HG02884 (cell line): ENCODE results near the gene MAN1A2.
"Not testable (repeated sequence)": the region's sequence is repeated elsewhere in the genome, so short reads cannot be mapped to it uniquely, and the experiment has no call there.

Experiments used
- ATAC-seq: cut with Tn5 transposase; IDR thresholded peaks from one replicate; pipeline ENCODE4 v1.9.1; 2021; ENCODE audit warnings: mild to moderate bottlenecking, moderate library complexity; ENCODE audit not compliant: unreplicated experiment

Gene MAN1A2

DNA sequence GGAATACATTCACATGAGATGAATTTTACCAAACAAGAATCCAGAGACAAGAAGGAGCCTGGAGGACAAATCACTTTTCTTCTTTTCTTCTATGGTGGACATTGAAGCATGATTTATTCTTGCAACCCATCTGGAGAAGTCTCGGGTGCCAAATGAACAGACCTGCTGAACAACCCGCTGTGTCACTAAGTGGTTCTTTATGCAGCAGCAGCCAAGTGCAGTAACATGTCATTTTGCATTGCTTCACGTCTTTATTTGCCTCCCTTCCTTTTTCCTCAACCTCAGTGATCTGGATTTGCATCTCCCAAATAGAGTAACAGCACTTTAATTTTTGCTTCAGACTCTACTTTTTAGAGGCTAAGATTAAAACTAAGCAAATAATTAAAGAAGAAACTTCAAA, 188.6 kb downstream of the MAN1A2 start:
- ATAC-seq, result no peak

GRCh38 chr1:117556341-117556740, 189.1 kb downstream of the MAN1A2 start:
- no peak for ATAC-seq

GRCh38 chr1:117556976-117557375, 189.7 kb downstream of the MAN1A2 start:
- ATAC-seq, result no peak

- ATAC-seq, result not testable (repeated sequence)
These were observed 191.2 kb downstream of the MAN1A2 start for GRCh38 chr1:117558451-117558850.

DNA sequence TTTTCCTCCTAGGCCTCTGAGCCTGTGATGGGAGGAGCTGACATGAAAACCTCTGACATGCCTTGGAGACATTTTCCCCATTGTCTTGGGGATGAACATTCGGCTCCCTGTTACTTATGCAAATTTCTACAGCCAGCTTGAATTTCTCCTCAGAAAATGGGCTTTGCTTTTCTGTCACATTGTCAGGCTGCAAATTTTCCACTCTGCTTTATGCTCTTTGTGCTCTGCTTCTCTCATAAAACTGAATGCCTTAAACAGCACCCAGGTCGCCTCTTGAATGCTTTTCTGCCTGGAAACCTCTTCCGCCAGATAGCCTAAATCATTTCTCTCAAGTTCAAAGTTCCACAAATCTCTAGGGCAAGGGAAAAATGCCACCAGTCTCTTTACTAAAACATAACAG, 191.9 kb downstream of the MAN1A2 start:
- ATAC-seq, result no peak

DNA sequence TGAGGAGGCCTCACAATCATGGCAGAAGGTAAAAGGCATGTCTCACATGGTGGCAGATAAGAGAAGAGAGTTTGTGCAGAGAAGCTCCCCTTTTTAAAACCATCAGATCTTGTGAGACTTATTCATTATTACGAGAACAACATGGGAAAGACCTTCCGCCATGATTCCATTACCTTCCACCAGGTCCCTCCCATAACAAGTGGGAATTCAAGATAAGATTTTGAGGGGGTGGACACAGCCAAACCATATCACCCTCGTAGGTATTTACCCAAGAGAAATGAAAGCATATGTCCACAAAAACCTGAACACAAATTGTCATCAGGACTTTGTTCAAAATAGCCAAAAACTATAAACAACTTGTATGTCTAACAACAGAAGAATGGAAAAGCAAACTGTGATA, 192.7 kb downstream of the MAN1A2 start:
- ATAC-seq, result no peak

GRCh38 chr1:117561071-117561470, 193.8 kb downstream of the MAN1A2 start:
- ATAC-seq, result no peak

DNA sequence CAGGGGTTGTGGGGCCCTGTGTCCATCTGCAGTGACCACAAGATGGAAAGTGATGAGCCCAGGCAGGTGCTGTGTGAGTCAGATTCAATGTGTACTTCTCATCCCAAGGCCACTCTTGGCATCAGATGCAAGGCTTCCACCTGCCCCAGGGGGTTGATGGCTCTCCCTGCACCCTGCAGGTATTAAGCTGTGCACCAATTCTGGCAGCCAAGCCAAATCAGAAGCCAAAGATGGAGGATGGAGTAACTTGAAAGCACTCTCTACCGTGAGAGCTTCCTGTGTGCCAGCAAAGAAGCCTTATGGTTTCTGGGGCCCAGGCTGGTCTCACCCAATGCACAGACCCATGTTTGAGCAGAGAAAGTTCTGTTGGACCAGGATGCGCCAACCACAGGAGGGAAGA, 194.3 kb downstream of the MAN1A2 start:
- no peak for ATAC-seq

- no peak for ATAC-seq
These were observed 195.6 kb downstream of the MAN1A2 start for GRCh38 chr1:117562581-117563491.

- no peak for ATAC-seq
These were observed 196.2 kb downstream of the MAN1A2 start for GRCh38 chr1:117563492-117563875.

DNA sequence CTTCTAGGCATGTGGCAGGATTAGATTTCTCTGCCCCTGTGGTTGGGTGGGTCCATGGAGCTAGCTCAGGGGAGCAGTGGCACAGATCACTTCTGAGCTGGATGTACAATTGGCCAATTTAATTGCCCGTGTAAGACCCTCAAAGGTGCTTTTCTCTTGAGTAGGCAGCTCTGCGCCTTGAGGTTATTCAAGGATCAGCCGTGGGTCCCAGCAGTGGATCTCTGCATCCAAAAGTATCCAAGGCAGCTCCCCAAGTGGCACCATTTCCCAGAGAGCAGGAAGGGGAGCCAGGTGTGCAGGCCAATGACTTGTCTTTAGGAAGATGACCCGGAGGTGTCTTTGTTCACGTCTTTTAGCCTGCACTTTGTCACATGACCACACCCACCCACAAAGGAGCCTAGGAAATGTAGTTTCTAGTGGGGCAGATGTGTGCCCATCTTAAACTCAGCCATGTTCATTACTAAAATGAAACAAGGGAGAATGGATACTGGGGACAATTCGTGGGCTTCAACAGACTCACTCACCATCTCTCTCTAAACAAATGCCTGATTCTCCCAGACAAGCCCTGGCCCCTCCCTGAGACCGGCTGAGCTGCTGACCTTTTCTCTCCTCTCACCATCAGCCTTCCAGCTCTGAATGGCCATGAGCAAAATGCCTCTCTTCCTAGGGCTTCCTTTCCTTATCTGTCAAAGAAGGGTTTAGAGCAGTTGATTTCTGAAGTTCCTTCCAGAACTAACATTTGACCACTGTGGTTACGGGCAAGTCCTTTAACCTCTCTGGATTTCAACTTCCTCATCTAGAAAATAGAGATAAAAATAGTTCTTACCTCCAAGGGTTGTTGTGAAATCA, 197.2 kb downstream of the MAN1A2 start:
- ATAC-seq, result no peak

GRCh38 chr1:117565076-117565556, 197.9 kb downstream of the MAN1A2 start:
- no peak for ATAC-seq

DNA sequence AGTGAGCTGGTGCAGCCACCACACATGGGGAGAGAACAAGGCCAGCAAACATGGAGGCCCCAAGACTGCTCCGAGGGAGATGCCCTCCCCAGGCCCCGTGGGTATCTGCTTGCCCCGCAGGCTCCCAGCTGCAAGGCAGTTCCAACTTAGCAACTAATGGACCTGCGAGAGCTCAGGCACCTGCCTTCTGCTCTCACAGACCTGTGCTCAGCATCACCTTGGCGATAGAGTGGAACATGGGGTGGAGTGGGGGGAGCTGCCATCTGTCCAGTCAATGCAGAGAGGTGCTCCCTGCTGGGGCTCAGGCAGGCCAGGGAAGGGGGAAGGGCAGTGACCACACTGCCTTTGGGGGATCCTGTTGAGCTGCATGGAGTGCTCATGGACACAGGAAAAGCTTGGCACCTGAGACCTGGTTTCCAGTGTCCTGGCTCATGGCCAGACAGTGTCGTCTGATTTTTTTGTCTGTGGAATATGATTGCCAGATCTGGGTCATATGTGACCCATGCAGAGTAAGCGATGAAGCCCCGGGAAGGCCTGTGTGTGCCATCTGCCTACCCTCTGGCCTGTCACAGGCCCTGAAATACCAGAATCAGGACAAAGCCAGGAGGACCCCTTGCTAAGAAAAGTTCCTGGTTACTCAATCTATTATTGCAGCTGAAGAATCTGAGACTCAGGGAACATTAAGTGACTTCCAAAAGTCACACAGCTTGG, 198.7 kb downstream of the MAN1A2 start:
- ATAC-seq, result no peak

- ATAC-seq, result no peak
These were observed 199.3 kb downstream of the MAN1A2 start for GRCh38 chr1:117566556-117566955.

GRCh38 chr1:117567435-117567834, 200.2 kb downstream of the MAN1A2 start:
- ATAC-seq, result no peak

GRCh38 chr1:117567976-117568375, 200.7 kb downstream of the MAN1A2 start:
- no peak for ATAC-seq

DNA sequence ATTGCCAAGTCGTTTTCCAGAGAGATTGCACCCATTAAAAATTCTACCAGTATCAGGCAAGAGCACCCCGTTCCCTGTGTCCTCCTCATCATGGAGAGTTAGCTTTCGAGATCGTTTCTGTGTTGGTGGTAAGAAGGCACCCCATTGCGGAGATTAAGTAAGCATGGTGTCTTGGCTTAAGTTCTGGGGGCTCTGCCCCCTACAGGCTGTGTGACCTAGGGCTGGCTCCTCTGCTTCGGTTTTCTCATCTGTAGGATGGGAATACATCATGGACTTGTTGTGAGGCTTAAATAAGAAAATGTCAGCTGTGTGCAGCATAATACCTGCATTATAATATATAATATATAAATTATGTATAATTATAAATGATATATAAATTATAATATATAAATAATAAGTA, 201.8 kb downstream of the MAN1A2 start:
- ATAC-seq, result no peak

- ATAC-seq, result no peak
These were observed 202.6 kb downstream of the MAN1A2 start for GRCh38 chr1:117569856-117570255.

- ATAC-seq, result no peak
These were observed 203.8 kb downstream of the MAN1A2 start for GRCh38 chr1:117570988-117571409.

- ATAC-seq, result no peak
These were observed 204.2 kb downstream of the MAN1A2 start for GRCh38 chr1:117571496-117571895.

DNA sequence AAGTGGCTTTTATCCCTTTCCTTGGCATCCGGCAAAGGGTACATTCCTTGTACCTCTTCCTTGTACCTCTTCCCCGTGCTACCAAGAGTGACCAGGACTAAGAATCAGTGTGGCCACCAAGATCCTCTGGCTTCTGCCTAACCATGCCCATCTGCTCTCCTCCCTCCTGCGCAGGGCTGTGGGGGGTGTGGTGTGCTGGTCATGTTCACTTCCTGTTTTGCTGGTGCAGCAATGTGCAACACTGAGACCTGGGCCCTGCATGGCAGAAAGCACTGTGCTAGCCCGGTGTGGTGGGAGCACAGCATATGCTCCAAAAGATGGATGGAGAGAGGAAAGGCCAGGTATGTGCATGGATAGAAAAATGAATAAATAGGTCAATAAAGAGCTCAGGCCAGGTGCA, 205.3 kb downstream of the MAN1A2 start:
- ATAC-seq, result no peak
